GM18526 (cell line): ENCODE data around the gene ARF1.

Experiments
- POLR2A ChIP-seq: IDR thresholded peaks from 3 replicates; pipeline ENCODE4 v1.6.1; 2011; ENCODE audit not compliant: insufficient read length; ENCODE audit errors: extremely low read depth

ARF1 gene

DNA sequence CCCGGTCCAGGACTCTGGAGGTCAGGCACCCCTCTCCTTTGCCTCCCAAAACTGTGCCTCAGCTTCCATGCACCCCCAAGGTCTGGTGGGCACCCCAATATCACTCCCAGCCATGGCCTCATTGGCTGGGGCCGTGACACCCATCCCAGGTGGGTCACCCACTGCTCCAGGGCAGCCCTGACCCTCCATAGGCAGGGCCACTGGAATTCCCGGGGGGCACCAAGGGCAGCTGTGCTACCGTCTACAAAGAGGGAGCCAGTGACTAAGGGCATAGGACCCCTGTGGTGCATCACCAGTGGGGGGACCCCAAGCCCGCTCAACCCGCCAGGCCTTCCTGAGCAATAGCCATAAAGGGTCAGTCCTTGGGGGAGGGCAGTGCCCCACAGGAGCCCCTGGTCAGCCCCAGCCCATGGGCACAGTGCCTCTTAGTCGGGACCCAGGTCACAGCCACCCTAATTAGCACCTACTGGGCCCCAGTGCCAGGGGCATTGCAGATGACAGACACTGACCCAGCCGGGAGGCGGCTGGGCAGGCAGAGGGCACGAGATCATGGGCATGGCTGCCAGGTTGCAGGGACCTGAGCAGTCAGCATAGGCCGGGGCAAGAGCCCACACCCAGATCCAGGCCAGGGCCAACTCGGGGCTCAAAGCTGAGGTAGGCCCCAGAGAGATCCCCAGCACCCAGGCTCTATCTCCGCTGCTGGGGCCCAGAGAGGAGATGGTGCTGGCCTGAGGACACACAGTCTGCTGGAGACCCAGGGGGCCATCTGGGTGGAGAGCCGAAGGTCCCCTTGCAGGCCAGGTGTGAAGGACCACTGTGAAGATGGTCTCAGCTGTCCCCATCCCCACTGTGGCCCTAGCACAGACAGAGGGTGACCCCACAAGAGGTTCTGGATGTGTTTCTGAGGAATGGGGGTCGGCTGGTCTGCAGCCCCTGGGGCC lies 19.0 kb upstream of the ARF1 start:
- TF ChIP-seq POLR2A = no peak

- TF ChIP-seq POLR2A = no peak
Measured at GRCh38 chr1:228064296-228064695, 18.2 kb upstream of the ARF1 start.

DNA sequence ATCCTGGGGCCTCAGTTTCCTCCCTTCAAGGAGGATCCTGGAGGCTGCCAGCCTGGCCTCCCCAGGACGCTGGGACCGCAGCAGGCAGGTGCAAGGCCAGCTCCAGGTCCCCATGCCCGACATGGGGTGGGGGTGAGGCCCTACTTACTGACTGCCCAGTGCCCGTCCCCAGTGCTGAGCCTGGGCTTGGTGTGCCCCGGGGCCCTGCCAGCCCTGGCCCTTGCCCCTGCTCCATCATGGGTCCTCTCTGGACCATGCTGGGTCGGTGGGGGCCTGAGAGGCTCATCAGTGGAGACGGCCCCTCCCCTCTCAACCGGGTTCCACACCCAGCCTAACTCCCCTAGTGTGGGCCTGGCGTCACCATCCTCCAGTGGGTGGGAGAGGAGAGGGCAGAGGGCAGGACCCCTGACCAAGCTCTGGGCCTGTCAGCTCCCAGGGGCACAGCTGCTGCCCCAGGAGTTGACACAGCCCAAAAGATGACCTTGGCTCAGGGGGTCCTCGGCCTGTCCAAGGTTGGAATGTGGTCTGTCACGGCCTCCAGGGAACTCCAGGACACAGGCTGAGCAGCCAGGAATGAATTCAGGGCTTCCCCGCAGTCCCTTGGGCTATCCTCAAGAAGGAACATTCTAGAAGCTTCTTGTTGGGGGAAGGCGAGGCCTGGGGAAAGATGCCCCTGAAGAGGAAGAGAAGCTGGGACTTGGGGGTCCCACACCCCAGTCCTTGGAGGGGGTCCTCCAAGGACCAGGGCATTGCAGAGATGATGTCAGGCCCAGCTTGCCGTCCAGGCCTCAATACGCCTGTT lies 17.6 kb upstream of the ARF1 start:
- no peak for TF ChIP-seq POLR2A

- no peak for TF ChIP-seq POLR2A
Measured at GRCh38 chr1:228065543-228066347, 16.8 kb upstream of the ARF1 start.

DNA sequence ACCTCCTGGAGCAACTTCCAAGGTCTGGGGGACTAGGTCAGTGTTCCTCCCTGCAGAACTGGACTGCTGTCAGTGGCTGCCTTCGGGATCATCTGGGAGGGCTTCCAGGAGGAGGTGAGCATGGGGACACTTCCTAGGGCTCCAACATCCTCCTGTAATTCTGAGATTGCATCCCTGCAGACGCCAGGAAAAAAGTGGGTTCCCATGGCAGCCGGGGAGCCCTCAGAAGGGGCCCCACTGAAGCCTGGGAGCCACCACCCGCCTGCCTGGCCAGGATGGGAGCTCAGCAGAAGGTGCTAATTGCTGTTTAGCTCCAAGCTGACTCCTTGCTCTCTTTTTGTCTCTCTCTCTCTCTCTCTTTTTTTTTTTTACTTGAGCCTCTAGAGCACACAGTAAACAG lies 16.1 kb upstream of the ARF1 start:
- no peak for TF ChIP-seq POLR2A

DNA sequence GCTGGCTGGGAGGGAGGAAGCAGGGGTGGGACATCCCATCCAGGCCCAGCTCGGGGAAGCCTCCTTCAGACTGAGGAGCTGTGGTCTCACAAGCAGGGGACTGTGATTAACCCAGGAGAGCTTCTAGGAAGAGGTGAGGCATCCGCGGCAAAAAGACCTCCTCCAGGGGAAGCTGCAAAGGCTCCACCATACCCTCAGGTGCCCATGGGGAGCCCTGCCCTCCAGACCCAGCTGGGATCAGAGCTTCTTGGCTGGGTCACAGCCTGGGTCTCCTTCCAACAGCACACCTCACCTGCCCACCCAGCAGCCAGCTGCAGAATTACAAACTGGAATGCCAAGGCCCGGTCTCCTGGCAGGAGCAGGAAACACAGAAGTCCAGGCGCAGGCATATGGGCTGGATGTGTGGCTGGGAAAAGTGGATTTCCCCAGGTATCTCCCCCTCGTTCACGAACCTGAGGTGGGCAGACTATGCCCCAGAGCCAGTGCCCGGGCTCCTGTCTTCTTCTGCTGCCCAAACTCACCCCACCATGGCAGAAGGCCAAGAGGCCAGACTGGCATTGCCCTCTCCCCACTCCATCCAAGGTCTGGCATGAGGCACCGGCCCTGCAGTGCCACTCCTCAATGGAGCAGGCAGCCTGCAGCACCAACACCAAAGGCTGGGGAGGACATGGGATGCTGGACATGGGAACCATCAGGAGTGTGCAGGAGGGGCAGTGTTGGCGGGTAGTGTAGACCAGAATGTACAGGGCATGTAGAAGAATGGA lies 15.4 kb upstream of the ARF1 start:
- TF ChIP-seq POLR2A = no peak

- TF ChIP-seq POLR2A = no peak
Measured at GRCh38 chr1:228068359-228068758, 14.1 kb upstream of the ARF1 start.

- no peak for TF ChIP-seq POLR2A
Measured at GRCh38 chr1:228070173-228070572, 12.3 kb upstream of the ARF1 start.

DNA sequence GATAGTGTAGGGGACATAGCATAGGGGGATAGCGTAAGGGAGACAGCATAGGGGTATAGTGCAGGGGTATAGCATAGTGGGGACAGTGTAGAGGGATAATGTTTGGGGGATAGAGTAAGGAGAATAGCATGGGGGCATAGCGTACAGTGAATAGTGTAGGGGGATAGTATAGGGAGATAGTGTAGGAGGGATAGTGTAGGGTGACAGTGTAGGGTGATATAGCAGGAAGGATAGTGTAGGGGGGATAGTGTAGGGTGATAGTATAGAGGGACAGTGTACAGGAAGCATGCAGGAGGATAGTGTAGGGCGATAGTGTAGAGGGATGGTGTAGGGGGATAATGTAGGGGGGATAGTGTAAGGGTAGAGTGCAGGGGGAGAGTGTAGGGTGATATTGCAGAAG lies 11.7 kb upstream of the ARF1 start:
- no peak for TF ChIP-seq POLR2A

- no peak for TF ChIP-seq POLR2A
Measured at GRCh38 chr1:228071839-228072657, 10.5 kb upstream of the ARF1 start.

DNA sequence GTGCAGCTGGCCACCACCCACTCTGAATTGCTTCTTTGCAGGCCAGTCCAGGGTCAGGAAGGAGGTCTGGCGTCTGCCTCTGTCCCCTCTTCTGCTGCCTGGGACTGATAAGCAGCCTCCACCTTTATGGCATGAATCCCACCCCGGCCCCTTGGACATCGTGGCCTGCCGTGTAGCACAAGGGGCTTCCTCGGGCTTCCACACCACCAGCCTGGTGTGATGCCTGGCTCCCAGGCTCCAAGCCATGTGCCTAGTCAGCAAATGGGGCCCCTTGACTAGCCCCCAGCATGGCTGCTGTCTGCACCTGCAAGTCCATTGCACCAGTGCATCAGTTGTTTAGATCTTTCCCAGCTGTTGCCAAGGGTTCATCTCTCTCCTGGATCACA lies 9.9 kb upstream of the ARF1 start:
- TF ChIP-seq POLR2A = no peak

- TF ChIP-seq POLR2A = no peak
Measured at GRCh38 chr1:228073061-228073856, 9.2 kb upstream of the ARF1 start.
